Keratinocyte (primary cell): ENCODE measurements around the gene DES.

Experiments
- EZH2 ChIP-seq: IDR thresholded peaks from one replicate; pipeline ENCODE4 v1.6.1; 2012; ENCODE audit warnings: inconsistent platforms, mild to moderate bottlenecking, low read length, moderate library complexity
- TF ChIP-seq, protein P1 (sequence below), 3 experiments: IDR thresholded peaks in 1 of 3; conservative IDR thresholded peaks in 1 of 3; optimal IDR thresholded peaks in 1 of 3; 2 replicates in 2 of 3; 3 replicates in 1 of 3; pipeline versions ENCODE3 to v1.5.1; 2011; ENCODE audit warnings: low read length in 3 of 3, mild to moderate bottlenecking in 3 of 3, moderate library complexity in 2 of 3, control low read depth in 1 of 3, inconsistent platforms in 1 of 3; ENCODE audit not compliant: insufficient read depth in 2 of 3; ENCODE audit errors: extremely low read depth in 1 of 3

DNA sequence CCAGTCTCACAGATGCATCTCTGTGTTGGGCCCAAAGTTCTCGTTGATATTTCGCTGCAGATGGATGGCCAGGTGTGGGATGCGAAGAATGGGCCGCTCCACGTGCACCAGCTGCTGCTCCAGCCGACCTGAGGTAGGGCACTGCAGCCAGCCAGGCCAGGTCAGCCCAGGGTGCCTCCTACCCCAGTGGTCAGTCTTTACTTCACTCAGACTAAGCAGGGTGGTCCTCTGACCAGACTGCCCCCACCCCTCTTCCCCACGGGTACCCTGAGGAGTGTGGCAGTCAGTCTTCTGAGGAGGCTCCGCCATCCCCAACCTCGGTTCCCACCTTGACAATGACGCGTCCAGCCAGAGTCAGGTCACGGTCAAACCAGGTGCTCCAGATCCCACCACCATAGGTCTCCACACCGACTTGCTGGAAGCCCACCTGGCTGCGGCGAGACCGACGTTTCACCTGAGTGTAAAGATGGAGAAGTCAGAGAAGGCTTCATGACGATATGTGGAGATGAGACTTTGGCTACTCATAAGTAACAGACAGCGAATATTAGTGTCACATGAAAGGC, 32.1 kb upstream of the DES start:
- TF ChIP-seq, protein P1, sequence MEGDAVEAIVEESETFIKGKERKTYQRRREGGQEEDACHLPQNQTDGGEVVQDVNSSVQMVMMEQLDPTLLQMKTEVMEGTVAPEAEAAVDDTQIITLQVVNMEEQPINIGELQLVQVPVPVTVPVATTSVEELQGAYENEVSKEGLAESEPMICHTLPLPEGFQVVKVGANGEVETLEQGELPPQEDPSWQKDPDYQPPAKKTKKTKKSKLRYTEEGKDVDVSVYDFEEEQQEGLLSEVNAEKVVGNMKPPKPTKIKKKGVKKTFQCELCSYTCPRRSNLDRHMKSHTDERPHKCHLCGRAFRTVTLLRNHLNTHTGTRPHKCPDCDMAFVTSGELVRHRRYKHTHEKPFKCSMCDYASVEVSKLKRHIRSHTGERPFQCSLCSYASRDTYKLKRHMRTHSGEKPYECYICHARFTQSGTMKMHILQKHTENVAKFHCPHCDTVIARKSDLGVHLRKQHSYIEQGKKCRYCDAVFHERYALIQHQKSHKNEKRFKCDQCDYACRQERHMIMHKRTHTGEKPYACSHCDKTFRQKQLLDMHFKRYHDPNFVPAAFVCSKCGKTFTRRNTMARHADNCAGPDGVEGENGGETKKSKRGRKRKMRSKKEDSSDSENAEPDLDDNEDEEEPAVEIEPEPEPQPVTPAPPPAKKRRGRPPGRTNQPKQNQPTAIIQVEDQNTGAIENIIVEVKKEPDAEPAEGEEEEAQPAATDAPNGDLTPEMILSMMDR (optimal IDR thresholded peaks at IDR 0.05 in 1 of 3, IDR thresholded peaks at IDR 0.05 in 1 of 3, conservative IDR thresholded peaks at IDR 0.05 in 1 of 3; ENCODE audit: extremely low read depth in 1 of 3, insufficient read depth in 2 of 3, low read length in 3 of 3) = no peak
- TF ChIP-seq EZH2 = no peak
